ENCODE measurements around the gene CCDC60.

GRCh38 chr12:119576118-119576810 is 241.7 kb downstream of the CCDC60 start:
- TF ChIP-seq POLR2A (IDR thresholded peaks at IDR 0.05; ENCODE audit: low read length) (no peak), GATA1 (IDR thresholded peaks at IDR 0.05; ENCODE audit: low read depth, low read length) (no peak)
